ENCODE measurements around the gene FOXK2.
"Not testable (repeated sequence)": the region's sequence is repeated elsewhere in the genome, so short reads cannot be mapped to it uniquely, and the experiment has no call there.

The FOXK2 gene

GRCh38 chr17:82569621-82570020 is 50.1 kb downstream of the FOXK2 start:
- no peak for TF ChIP-seq MYC (IDR thresholded peaks at IDR 0.05; ENCODE audit: low read depth, low read length)
- TF ChIP-seq, protein P1, sequence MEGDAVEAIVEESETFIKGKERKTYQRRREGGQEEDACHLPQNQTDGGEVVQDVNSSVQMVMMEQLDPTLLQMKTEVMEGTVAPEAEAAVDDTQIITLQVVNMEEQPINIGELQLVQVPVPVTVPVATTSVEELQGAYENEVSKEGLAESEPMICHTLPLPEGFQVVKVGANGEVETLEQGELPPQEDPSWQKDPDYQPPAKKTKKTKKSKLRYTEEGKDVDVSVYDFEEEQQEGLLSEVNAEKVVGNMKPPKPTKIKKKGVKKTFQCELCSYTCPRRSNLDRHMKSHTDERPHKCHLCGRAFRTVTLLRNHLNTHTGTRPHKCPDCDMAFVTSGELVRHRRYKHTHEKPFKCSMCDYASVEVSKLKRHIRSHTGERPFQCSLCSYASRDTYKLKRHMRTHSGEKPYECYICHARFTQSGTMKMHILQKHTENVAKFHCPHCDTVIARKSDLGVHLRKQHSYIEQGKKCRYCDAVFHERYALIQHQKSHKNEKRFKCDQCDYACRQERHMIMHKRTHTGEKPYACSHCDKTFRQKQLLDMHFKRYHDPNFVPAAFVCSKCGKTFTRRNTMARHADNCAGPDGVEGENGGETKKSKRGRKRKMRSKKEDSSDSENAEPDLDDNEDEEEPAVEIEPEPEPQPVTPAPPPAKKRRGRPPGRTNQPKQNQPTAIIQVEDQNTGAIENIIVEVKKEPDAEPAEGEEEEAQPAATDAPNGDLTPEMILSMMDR (IDR thresholded peaks at IDR 0.05; ENCODE audit: low read depth, low read length): no peak
- TF ChIP-seq, protein P2, sequence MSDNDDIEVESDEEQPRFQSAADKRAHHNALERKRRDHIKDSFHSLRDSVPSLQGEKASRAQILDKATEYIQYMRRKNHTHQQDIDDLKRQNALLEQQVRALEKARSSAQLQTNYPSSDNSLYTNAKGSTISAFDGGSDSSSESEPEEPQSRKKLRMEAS (IDR thresholded peaks at IDR 0.05; ENCODE audit: low read depth, low read length): no peak
- no peak overlapping the region for H3K4me3 ChIP-seq (ENCODE audit: low read depth, low read length)
- no peak for DNase-seq (ENCODE audit: low read depth)

DNA sequence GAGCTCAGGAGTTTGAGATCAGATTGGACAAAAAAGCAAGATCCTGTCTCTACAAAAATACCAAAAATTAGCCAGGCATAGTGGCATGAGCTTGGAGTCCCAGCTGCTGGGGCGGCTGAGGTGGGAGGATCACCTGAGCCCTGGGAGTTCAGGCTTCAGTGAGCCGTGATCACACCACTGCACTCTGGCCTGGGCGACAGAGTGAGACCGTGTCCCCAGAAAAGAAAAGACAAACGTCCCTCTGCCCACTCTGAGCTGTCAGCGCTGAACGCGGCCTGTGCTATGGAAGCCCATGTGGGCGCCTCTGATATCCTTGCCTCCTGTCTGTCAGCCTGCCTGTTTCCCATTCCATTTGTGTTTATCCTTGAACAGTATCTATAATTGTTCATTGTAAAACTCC is 50.7 kb downstream of the FOXK2 start:
- no peak for TF ChIP-seq MYC (IDR thresholded peaks at IDR 0.05; ENCODE audit: low read depth, low read length)
- no peak for TF ChIP-seq POLR2A (IDR thresholded peaks at IDR 0.05; ENCODE audit: extremely low read depth, insufficient read length)
- TF ChIP-seq, protein P2 (IDR thresholded peaks at IDR 0.05; ENCODE audit: low read depth, low read length): no peak
- TF ChIP-seq, protein P1 (IDR thresholded peaks at IDR 0.05; ENCODE audit: low read depth, low read length): no peak
- DNase-seq (ENCODE audit: low read depth): no peak
- H3K4me3 ChIP-seq (ENCODE audit: low read depth, low read length): no peak overlapping the region

DNA sequence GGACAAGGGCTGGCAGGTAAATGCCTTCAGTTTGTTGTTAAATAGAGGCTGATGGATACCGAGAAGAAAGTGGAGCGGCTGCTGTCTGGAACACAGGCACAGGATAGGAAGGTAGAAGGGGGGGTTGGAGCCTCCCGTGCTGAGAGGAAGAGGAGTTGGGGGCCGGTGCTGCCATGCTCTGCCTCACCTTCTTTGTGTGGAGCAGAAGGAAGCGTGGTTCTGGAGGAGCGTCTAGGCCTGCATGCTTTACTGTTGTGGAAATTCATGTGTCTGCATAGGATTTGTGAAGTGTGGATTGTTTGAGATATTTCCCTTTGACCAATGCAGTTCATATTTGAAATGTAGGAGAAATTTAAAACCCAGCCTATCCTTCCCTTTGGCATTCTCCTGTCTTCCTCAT is 52.3 kb downstream of the FOXK2 start:
- no peak for DNase-seq (ENCODE audit: low read depth)
- no peak for TF ChIP-seq MYC (IDR thresholded peaks at IDR 0.05; ENCODE audit: low read depth, low read length)
- no peak overlapping the region for H3K4me3 ChIP-seq (ENCODE audit: low read depth, low read length)

DNA sequence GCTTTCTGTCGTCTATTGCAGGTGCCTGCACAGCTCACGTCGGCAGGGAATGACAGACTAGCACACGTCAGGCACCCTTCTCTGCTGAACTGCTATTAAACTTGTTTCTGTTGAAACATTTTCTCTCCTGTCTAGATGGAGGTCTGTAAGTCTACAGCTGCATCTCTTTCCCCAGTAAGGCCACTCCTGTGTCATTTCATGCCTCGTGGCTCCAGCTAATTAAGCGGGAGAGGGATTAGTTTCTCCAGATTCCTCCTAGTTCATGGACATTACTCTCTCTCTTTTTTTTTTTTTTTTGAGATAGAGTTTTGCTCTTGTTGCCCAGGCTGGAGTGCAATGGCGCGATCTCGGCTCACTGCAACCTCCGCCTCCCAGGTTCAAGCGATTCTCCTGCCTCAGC is 54.5 kb downstream of the FOXK2 start:
- DNase-seq (ENCODE audit: low read depth): no peak
- H3K4me3 ChIP-seq (ENCODE audit: low read depth, low read length): no peak overlapping the region
- TF ChIP-seq, protein P2 (IDR thresholded peaks at IDR 0.05; ENCODE audit: low read depth, low read length): no peak
- no peak for TF ChIP-seq MYC (IDR thresholded peaks at IDR 0.05; ENCODE audit: low read depth, low read length)
- TF ChIP-seq, protein P1 (IDR thresholded peaks at IDR 0.05; ENCODE audit: low read depth, low read length): no peak
- TF ChIP-seq POLR2A (IDR thresholded peaks at IDR 0.05; ENCODE audit: extremely low read depth, insufficient read length): no peak

GRCh38 chr17:82575581-82576221 is 56.2 kb downstream of the FOXK2 start:
- not testable (repeated sequence) for H3K4me3 ChIP-seq (ENCODE audit: low read depth, low read length); DNase-seq (ENCODE audit: low read depth)

DNA sequence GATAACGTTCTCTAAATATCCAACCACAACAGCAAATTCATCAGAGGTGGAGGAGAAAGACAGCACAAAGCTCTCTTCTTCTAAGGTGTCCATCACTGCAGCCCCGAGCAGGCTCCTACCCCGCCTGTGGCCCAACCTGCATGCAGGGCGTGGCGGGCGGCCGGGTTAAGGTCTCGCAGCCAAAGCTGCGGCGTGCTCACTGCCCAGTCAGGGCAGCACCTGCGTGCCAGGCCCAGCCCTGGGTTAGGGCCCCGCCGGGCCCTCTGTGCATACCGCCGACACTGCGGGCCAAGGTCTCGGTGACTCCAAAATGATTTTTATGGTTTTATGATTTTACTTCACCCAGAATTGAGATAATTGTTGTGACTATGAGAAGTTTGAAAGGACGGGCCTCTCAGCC is 57.8 kb downstream of the FOXK2 start:
- H3K4me3 ChIP-seq (ENCODE audit: low read depth, low read length): no peak overlapping the region
- no peak for TF ChIP-seq POLR2A (IDR thresholded peaks at IDR 0.05; ENCODE audit: extremely low read depth, insufficient read length)
- no peak for DNase-seq (ENCODE audit: low read depth)

DNA sequence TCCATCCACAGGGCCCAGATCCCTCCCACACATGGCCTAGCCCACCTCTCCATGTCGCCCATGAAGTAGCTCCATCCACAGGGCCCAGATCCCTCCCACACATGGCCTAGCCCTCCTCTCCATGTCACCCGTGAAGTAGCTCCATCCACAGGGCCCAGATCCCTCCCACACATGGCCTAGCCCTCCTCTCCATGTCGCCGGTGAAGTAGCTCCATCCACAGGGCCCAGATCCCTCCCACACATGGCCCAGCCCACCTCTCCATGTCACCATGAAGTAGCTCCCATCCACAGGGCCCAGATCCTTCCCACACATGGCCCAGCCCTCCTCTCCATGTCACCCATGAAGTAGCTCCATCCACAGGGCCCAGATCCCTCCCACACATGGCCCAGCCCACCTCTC is 60.4 kb downstream of the FOXK2 start:
- not testable (repeated sequence) for DNase-seq (ENCODE audit: low read depth); H3K4me3 ChIP-seq (ENCODE audit: low read depth, low read length)

DNA sequence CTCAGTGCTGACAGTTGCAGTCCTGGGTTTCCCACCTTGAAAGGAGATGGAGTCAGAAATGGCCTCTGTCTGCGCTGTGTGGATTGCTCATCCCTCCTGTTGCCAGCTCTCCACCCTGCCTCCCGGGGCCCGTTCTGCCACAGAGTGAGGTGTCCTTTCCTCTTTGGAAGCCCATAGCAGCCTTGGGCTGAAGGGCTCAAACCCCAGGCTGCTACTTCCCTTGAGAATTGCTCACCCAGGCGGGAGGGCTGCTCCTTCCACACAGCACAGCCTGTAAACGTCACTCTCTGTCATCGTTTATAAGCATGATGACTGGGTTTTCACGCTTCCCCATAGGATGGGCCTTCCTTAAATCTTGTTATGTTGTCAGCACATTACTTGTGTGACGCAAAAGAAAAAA is 62.7 kb downstream of the FOXK2 start:
- TF ChIP-seq, protein P1 (IDR thresholded peaks at IDR 0.05; ENCODE audit: low read depth, low read length): no peak
- TF ChIP-seq, protein P2 (IDR thresholded peaks at IDR 0.05; ENCODE audit: low read depth, low read length): no peak
- peak; percentile 36 for DNase-seq (ENCODE audit: low read depth)
- H3K4me3 ChIP-seq (ENCODE audit: low read depth, low read length): no peak overlapping the region

Measured in NB4 (cell line).